Dedifferentiated amniotic fluid mesenchymal stem cell (primary cell): Measurements from ENCODE around the gene PPIB.

Source experiments
- DNase-seq: peaks from one replicate; pipeline ENCODE4 v3.0.0-alpha.2; 2016; ENCODE audit errors: extremely low spot score

Gene PPIB

GRCh38 chr15:64162869-64163658 is at the start of gene PPIB:
PPIB (minus strand) TSS chr15:64163022; CDS start chr15:64162986, 36 bp downstream.
- DNase-seq, result peak; percentile 95

- no peak for DNase-seq
Measured at GRCh38 chr15:64211696-64212095, 48.9 kb upstream of the PPIB start.

- DNase-seq, result no peak
Measured at GRCh38 chr15:64210371-64210770, 47.5 kb upstream of the PPIB start.

GRCh38 chr15:64209680-64210334 is 47.0 kb upstream of the PPIB start:
- peak; percentile 66 for DNase-seq

- no peak for DNase-seq
Measured at GRCh38 chr15:64205202-64205601, 42.4 kb upstream of the PPIB start.

- peak; percentile 35 for DNase-seq
Measured at GRCh38 chr15:64197425-64197824, 34.6 kb upstream of the PPIB start.

- DNase-seq, result no peak
Measured at GRCh38 chr15:64193971-64194370, 31.1 kb upstream of the PPIB start.

- no peak for DNase-seq
Measured at GRCh38 chr15:64191971-64192830, 29.4 kb upstream of the PPIB start.

GRCh38 chr15:64187396-64188191 is 24.8 kb upstream of the PPIB start:
- no peak for DNase-seq

GRCh38 chr15:64185146-64185911 is 22.5 kb upstream of the PPIB start:
- no peak for DNase-seq

GRCh38 chr15:64182859-64183370 is 20.1 kb upstream of the PPIB start:
- DNase-seq, result no peak

GRCh38 chr15:64180235-64180824 is 17.5 kb upstream of the PPIB start:
- DNase-seq, result no peak

GRCh38 chr15:64166102-64166890 is 3.5 kb upstream of the PPIB start:
- DNase-seq, result no peak

GRCh38 chr15:64164436-64164835 is 1.6 kb upstream of the PPIB start:
- no peak for DNase-seq

GRCh38 chr15:64163659-64164362 is 989 bp upstream of the PPIB start:
- no peak for DNase-seq

GRCh38 chr15:64162478-64162868 is 349 bp downstream of the PPIB start:
- DNase-seq, result no peak

GRCh38 chr15:64161688-64162477 is 939 bp downstream of the PPIB start:
- no peak for DNase-seq
